Nephron (organoid): ENCODE measurements around the gene SORCS2.

ENCODE experiments used
- H3K27ac Mint-ChIP-seq, 3 experiments: 2 replicates each; pipeline ENCODE4 v1.8.0; 2020; ENCODE audit warnings: mixed read lengths in 3 of 3, mild to moderate bottlenecking in 2 of 3, moderate library complexity in 1 of 3
- H3K27me3 Mint-ChIP-seq: 2 replicates; pipeline ENCODE4 v1.8.0; 2021; ENCODE audit warnings: low read depth, mild to moderate bottlenecking, moderate library complexity, mixed read lengths
- H3K36me3 Mint-ChIP-seq: 2 replicates; pipeline ENCODE4 v1.8.0; 2020; ENCODE audit warnings: low read depth, mixed read lengths
- H3K4me1 Mint-ChIP-seq: 2 replicates; pipeline ENCODE4 v1.8.0; 2020; ENCODE audit warnings: mixed read lengths
- H3K4me3 Mint-ChIP-seq, 3 experiments: 2 replicates each; pipeline ENCODE4 v1.8.0; 2020; ENCODE audit warnings: mild to moderate bottlenecking in 3 of 3, mixed read lengths in 3 of 3, moderate library complexity in 2 of 3
- H3K9me3 Mint-ChIP-seq: 2 replicates; pipeline ENCODE4 v1.8.0; 2020; ENCODE audit warnings: mixed read lengths
- TF ChIP-seq, protein P1 (sequence below), 3 experiments: fragments of 200-600 bp; sonication (generic); IDR thresholded peaks; one replicate each; pipeline ENCODE4 v1.5.0; 2021; ENCODE audit warnings: antibody characterized with exemption in 3 of 3; ENCODE audit not compliant: unreplicated experiment in 3 of 3

SORCS2 gene

DNA sequence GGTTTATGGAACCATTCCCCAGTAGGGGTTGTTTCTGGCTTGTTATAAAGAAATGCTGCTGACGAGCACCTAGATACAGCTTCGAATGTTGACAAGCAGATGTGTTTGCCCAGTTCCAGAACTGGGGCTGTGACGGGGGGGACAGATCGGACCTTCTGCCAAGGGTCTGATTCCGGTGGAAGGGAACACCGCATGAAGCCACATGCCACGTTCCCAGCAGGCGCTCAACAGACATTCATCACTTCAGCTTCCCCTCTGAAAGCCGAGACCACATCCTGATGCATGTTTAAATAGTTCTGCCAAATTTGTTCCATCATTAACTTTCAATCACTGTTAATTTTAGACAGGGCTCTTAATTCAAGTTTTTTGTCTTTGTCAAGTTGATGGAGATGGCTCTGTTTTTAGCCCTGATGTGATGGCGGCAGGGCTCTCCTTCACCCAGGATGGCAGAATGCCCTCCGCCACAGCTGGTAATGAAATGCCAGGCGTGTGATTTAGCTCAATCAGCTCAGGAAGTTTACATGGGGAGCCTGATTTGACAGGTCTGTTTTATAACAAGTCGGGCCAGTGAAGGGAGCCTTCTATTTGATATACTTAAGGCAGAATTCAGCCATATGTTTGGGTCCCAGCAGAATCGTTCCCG lies 185.0 kb downstream of the SORCS2 start:
- Mint-ChIP-seq H3K4me1 (peaks cover 58% of the 10 kb centered on the region), H3K27me3 (peaks cover 22% of the 10 kb centered on the region), H3K27ac (no peak overlapping the region), H3K4me3 (no peak overlapping the region), H3K36me3 (no peaks in the 10 kb centered on the region), H3K9me3 (no peaks in the 10 kb centered on the region)
- TF ChIP-seq, protein P1, sequence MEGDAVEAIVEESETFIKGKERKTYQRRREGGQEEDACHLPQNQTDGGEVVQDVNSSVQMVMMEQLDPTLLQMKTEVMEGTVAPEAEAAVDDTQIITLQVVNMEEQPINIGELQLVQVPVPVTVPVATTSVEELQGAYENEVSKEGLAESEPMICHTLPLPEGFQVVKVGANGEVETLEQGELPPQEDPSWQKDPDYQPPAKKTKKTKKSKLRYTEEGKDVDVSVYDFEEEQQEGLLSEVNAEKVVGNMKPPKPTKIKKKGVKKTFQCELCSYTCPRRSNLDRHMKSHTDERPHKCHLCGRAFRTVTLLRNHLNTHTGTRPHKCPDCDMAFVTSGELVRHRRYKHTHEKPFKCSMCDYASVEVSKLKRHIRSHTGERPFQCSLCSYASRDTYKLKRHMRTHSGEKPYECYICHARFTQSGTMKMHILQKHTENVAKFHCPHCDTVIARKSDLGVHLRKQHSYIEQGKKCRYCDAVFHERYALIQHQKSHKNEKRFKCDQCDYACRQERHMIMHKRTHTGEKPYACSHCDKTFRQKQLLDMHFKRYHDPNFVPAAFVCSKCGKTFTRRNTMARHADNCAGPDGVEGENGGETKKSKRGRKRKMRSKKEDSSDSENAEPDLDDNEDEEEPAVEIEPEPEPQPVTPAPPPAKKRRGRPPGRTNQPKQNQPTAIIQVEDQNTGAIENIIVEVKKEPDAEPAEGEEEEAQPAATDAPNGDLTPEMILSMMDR (IDR thresholded peaks at IDR 0.05; ENCODE audit: unreplicated experiment in 3 of 3), result no peak

DNA sequence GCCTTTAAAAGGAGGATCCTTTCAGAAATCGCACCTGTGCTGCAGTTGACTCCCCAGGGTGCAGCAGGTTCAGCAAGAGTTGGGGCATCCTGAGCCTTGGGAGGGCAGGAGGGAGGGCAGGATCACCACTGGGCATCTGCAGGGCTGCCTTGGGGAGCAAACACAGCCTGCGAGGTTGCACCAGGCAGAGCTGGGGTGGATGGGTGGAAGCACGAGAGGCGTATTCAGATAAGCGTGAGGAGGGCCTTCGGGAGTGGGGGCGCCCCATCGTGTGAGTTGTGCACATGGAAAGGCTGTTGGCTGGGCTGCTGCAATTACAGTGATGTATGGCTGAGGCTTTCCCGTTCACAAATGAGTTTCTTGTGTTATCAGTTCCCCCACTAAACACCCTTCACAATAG lies 186.8 kb downstream of the SORCS2 start:
- no peak overlapping the region for H3K4me3 Mint-ChIP-seq
- TF ChIP-seq, protein P1 (IDR thresholded peaks at IDR 0.05; ENCODE audit: unreplicated experiment in 3 of 3), result no peak
- H3K27ac Mint-ChIP-seq, result no peak overlapping the region
- H3K9me3 Mint-ChIP-seq, result no peaks in the 10 kb centered on the region
- H3K36me3 Mint-ChIP-seq, result no peaks in the 10 kb centered on the region
- peaks cover 66% of the 10 kb centered on the region for H3K4me1 Mint-ChIP-seq
- H3K27me3 Mint-ChIP-seq, result peaks cover 25% of the 10 kb centered on the region

DNA sequence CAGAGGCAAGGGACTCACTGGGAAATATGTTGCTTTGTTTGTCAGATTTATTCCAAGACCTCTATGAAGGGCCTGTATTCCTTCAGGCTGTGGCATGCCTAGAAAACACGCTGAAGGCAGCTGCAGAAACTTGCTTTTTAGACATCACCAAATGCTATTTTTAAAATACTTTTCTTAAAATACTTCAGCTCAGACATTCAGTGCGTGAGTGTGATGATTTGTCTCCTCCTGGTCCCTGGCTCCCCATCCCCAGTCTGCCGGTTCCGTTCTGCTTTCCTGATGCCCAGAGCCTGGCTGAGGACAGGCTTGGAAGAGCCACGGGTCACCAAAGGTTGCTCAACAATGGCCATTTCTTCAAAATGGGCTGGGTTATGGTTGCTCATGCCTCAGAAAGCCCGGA lies 187.4 kb downstream of the SORCS2 start:
- H3K27me3 Mint-ChIP-seq, result peaks cover 25% of the 10 kb centered on the region
- H3K27ac Mint-ChIP-seq, result no peak overlapping the region
- H3K4me3 Mint-ChIP-seq, result no peak overlapping the region
- H3K4me1 Mint-ChIP-seq, result peaks cover 66% of the 10 kb centered on the region
- no peaks in the 10 kb centered on the region for H3K36me3 Mint-ChIP-seq
- TF ChIP-seq, protein P1 (IDR thresholded peaks at IDR 0.05; ENCODE audit: unreplicated experiment in 3 of 3), result no peak
- no peaks in the 10 kb centered on the region for H3K9me3 Mint-ChIP-seq

DNA sequence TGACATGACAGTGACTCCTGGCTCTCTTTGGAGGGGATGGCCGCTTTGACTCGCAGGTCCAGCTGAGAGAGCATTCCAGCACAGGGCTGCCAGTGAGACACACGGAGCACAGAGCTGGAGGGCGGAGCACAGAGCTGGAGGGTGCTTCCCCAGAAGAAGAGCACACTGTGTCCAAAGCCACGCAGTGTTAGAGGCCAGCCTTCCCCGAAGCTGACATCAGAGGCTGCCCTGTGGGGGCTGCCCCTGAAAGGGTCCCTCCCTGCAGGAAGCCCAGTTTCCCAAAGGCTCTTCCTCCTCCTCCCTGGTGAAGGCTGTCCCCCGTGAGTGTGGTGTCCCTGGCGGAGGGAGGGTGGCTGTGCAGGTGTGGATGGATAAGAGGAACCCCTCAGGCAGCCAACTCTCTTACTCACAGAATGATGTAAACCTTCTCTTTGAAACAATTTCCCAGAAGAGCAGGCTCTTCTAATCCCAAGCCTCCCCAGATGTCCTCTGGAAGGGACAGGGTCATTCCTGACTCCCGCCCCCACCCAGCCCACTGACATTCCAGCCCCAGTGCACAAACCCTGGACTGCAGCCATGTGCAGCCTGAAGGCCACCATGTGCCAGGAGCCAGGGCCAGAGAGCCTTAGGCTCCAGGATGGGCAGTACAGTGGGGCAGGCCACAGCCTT lies 189.0 kb downstream of the SORCS2 start:
- TF ChIP-seq, protein P1 (IDR thresholded peaks at IDR 0.05; ENCODE audit: unreplicated experiment in 3 of 3), result no peak
- Mint-ChIP-seq H3K4me3 (peak overlapping the region in 1 of 3 experiments; percentile 68), H3K27me3 (peaks cover 18% of the 10 kb centered on the region), H3K27ac (no peak overlapping the region), H3K4me1 (peaks cover 53% of the 10 kb centered on the region), H3K9me3 (no peaks in the 10 kb centered on the region), H3K36me3 (no peaks in the 10 kb centered on the region)

DNA sequence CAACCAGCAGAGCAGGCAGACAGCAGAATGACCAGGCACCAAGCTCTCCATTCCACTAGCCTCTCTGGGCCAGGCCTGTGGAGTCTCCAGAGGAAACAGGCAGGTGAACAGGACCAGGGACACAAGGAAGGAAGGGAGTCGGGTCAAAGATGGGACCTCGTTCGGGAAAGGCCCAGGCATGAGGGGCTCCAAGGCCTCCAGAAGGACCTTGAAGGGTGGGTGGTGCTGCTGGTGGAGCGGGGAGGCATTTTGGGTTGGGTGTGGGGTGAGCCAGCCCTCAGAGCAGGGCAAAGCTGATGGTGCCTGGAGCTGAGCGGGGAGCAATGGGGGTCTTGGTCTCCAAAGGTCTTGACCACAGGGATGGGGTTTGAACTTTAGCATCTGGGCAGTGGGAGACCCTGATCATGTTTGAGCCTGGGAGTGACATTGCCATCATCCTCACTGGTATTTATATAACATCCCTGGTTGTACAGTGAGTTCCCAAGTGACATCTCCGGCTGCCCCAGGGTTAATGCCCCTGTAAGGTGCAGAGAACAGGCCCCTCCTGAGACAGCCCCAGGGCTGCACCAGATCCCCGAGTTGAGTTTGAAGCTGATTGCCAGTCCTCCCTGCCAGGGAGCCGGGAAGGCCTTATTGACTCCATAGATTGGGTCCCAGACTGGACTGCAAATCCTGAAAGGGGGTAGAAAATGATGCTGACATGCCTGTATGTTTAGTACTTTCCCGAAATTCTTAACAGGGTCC lies 189.7 kb downstream of the SORCS2 start:
- H3K27ac Mint-ChIP-seq, result no peak overlapping the region
- H3K4me3 Mint-ChIP-seq, result no peak overlapping the region
- H3K4me1 Mint-ChIP-seq, result peaks cover 46% of the 10 kb centered on the region
- TF ChIP-seq, protein P1 (IDR thresholded peaks at IDR 0.05; ENCODE audit: unreplicated experiment in 3 of 3), result no peak
- peaks cover 18% of the 10 kb centered on the region for H3K27me3 Mint-ChIP-seq
- H3K36me3 Mint-ChIP-seq, result no peaks in the 10 kb centered on the region
- no peaks in the 10 kb centered on the region for H3K9me3 Mint-ChIP-seq
